Small intestine (tissue), 7 donors: ENCODE data around the gene AGRN. TPM values are rescaled to one million over a fixed set of nuclear protein-coding genes. Genes with fewer than 3 reads are reported as not detected.
"Not testable (repeated sequence)": the region's sequence is repeated elsewhere in the genome, so short reads cannot be mapped to it uniquely, and the experiment has no call there.

Experiments used
- DNase-seq, 2 donors: peaks; one replicate each; pipeline versions ENCODE4 v3.0.0 to v3.0.0-alpha.2; 2013
- FAIRE-seq: peaks from 2 replicates; lab custom pipeline; 2012; peaks lifted over from hg19 to GRCh38; lab: Jason Lieb, UNC
- H3K27ac ChIP-seq, 3 donors: one replicate each; pipeline ENCODE4 v1.5.1; 2013; ENCODE audit warnings: low read length in 2 of 3, mild to moderate bottlenecking in 2 of 3, control low read depth in 1 of 3, inconsistent platforms in 1 of 3, low read depth in 1 of 3, moderate library complexity in 1 of 3
- H3K27me3 ChIP-seq, 3 donors: one replicate each; pipeline ENCODE4 v1.6.1; 2013; ENCODE audit warnings: low read length in 3 of 3, inconsistent platforms in 1 of 3; ENCODE audit not compliant: control insufficient read depth in 3 of 3, insufficient read depth in 3 of 3
- H3K36me3 ChIP-seq, 3 donors: one replicate each; pipeline ENCODE4 v1.6.1; 2013; ENCODE audit warnings: low read length in 3 of 3, inconsistent platforms in 1 of 3, low read depth in 1 of 3, mild to moderate bottlenecking in 1 of 3, moderate library complexity in 1 of 3; ENCODE audit not compliant: control insufficient read depth in 3 of 3, insufficient read depth in 2 of 3
- H3K4me1 ChIP-seq, 3 donors: one replicate each; pipeline ENCODE4 v1.6.1; 2013; ENCODE audit warnings: low read length in 2 of 3, inconsistent platforms in 1 of 3, low read depth in 1 of 3, mild to moderate bottlenecking in 1 of 3, moderate library complexity in 1 of 3; ENCODE audit not compliant: control insufficient read depth in 3 of 3, insufficient read depth in 2 of 3
- H3K4me3 ChIP-seq, 3 donors: one replicate each; pipeline ENCODE4 v1.5.1; 2013; ENCODE audit warnings: low read length in 3 of 3, control low read depth in 1 of 3, inconsistent platforms in 1 of 3, low read depth in 1 of 3, mild to moderate bottlenecking in 1 of 3, moderate library complexity in 1 of 3
- H3K9me3 ChIP-seq, 2 donors: one replicate each; pipeline ENCODE4 v1.6.1; 2013; ENCODE audit warnings: low read depth in 1 of 2, low read length in 1 of 2; ENCODE audit not compliant: control insufficient read depth in 2 of 2, insufficient read depth in 1 of 2
- WGBS, 3 donors: extraction: QIAGEN DNeasy Blood & Tissue Kit; methylation state at CpG; one replicate each; pipeline ENCODE4 v1.1.7; 2013; 5-methylcytosine and 5-hydroxymethylcytosine counted together
- polyA plus RNA-seq, 4 donors: library from polyadenylated mRNA; stranded (reverse) in 3 of 4; unstranded in 1 of 4; fragments of 200-250 nt in 3 of 4; fragments of 120-200 nt in 1 of 4; gene quantifications; one replicate each; pipeline versions ENCODE4 v1.2.1 to v1.2.3, GENCODE V29; 2013
- donor health status: healthy with polysubstance abuse.
- donor health status: control.
- donor health status: control.
- donor health status: Bipolar disorder and iron deficiency.
- donor health status: healthy.

Gene AGRN
- polyA plus RNA-seq, 4 donors = 13.2 to 104 (median 19.9) TPM

GRCh38 chr1:1098681-1099421 lies 78.9 kb downstream of the AGRN start:
- 88 to 97% (median 92%) methylated on average over 18 of the region's 18 CpGs for WGBS, 3 donors
- Histone ChIP-seq H3K36me3 (peaks cover 0 to 4% (median 0%) of the 10 kb centered on the region in 3 donors), H3K27me3 (no peaks in the 10 kb centered on the region), H3K4me1 (no peaks in the 10 kb centered on the region), H3K4me3 (no peak overlapping the region), H3K9me3 (peaks cover 0 to 9% of the 10 kb centered on the region in 2 donors), H3K27ac (no peak overlapping the region)
- FAIRE-seq = no peak
- DNase-seq = no peak

GRCh38 chr1:1099506-1100183 lies 79.7 kb downstream of the AGRN start:
- FAIRE-seq (no peak), DNase-seq (no peak)
- Histone ChIP-seq H3K9me3 (peaks cover 0 to 9% of the 10 kb centered on the region in 2 donors), H3K27me3 (no peaks in the 10 kb centered on the region), H3K4me1 (no peaks in the 10 kb centered on the region), H3K27ac (no peak overlapping the region), H3K4me3 (no peak overlapping the region), H3K36me3 (peaks cover 0 to 4% (median 0%) of the 10 kb centered on the region in 3 donors)
- 77 to 92% (median 87%) methylated on average over 4 of the region's 4 CpGs for WGBS, 3 donors

GRCh38 chr1:1100296-1100695 lies 80.4 kb downstream of the AGRN start:
- DNase-seq = no peak
- peaks cover 0 to 9% of the 10 kb centered on the region in 2 donors for H3K9me3 ChIP-seq
- 97 to 98% (median 97%) methylated on average over 11 of the region's 11 CpGs for WGBS, 3 donors
- no peak overlapping the region for H3K27ac ChIP-seq
- H3K4me1 ChIP-seq = no peaks in the 10 kb centered on the region
- FAIRE-seq = no peak
- peaks cover 0 to 5% (median 0%) of the 10 kb centered on the region in 3 donors for H3K36me3 ChIP-seq
- H3K4me3 ChIP-seq = no peak overlapping the region
- H3K27me3 ChIP-seq = no peaks in the 10 kb centered on the region

GRCh38 chr1:1101503-1101902 lies 81.6 kb downstream of the AGRN start:
- no peaks in the 10 kb centered on the region for H3K27me3 ChIP-seq
- H3K4me3 ChIP-seq = no peak overlapping the region
- H3K4me1 ChIP-seq = no peaks in the 10 kb centered on the region
- FAIRE-seq = no peak
- no peak for DNase-seq
- peaks cover 0 to 5% (median 0%) of the 10 kb centered on the region in 3 donors for H3K36me3 ChIP-seq
- H3K9me3 ChIP-seq = peaks cover 0 to 11% of the 10 kb centered on the region in 2 donors
- WGBS, 3 donors = 77 to 93% (median 82%) methylated on average over 7 of the region's 7 CpGs
- H3K27ac ChIP-seq = no peak overlapping the region

- H3K4me3 ChIP-seq, DNase-seq, H3K27ac ChIP-seq, H3K36me3 ChIP-seq, H3K27me3 ChIP-seq, H3K4me1 ChIP-seq, FAIRE-seq: not testable (repeated sequence)
- 70 to 81% (median 78%) methylated on average over 6 of the region's 6 CpGs for WGBS, 3 donors
- H3K9me3 ChIP-seq = peaks cover 0 to 14% of the 10 kb centered on the region in 2 donors
These were observed 84.2 kb downstream of the AGRN start for GRCh38 chr1:1104152-1104551.

Other genes starting within 250 kb of the AGRN start
- gene SAMD11, start 96.2 kb upstream of the AGRN start, polyA plus RNA-seq = 10 to 100 TPM in 1 of 4 donors, 1 to 10 TPM in 2, under 1 TPM in 1; 0.89 to 13.6 (median 6.8) TPM
- 10 to 100 TPM; 34.0 to 69.3 (median 45.4) TPM for gene NOC2L, start 60.9 kb upstream of the AGRN start, polyA plus RNA-seq
- gene KLHL17, start 59.5 kb upstream of the AGRN start, polyA plus RNA-seq = 10 to 100 TPM in 1 of 4 donors, 1 to 10 TPM in 3; 3.9 to 11.9 (median 6.8) TPM
- under 1 TPM; 0.64 to 0.89 (median 0.76) TPM for gene PLEKHN1, start 53.6 kb upstream of the AGRN start, polyA plus RNA-seq
- 1 to 10 TPM in 1 of 4 donors, under 1 TPM in 2, not detected in 1; 0.22 to 1.6 (median 0.30) TPM for gene PERM1, start 38.0 kb upstream of the AGRN start, polyA plus RNA-seq
- gene HES4, start 20.0 kb upstream of the AGRN start, polyA plus RNA-seq = 1 to 10 TPM in 3 of 4 donors, under 1 TPM in 1; 0.89 to 8.2 (median 5.3) TPM
- 100 to 1,000 TPM in 2 of 4 donors, 10 to 100 TPM in 2; 21.1 to 282 (median 182) TPM for gene ISG15, start 6.6 kb upstream of the AGRN start, polyA plus RNA-seq
- under 1 TPM in 3 of 4 donors, not detected in 1; 0.15 to 0.45 (median 0.18) TPM for gene RNF223, start 54.2 kb downstream of the AGRN start, polyA plus RNA-seq
- 10 to 100 TPM in 3 of 4 donors, 1 to 10 TPM in 1; 9.2 to 19.0 (median 12.6) TPM for gene C1orf159, start 96.0 kb downstream of the AGRN start, polyA plus RNA-seq
- under 1 TPM in 2 of 4 donors, not detected in 2; 0.21 to 0.36 TPM for gene TTLL10, start 153.8 kb downstream of the AGRN start, polyA plus RNA-seq
- 1 to 10 TPM in 2 of 4 donors, under 1 TPM in 1, not detected in 1; 0.47 to 5.9 (median 1.8) TPM for gene TNFRSF18, start 186.5 kb downstream of the AGRN start, polyA plus RNA-seq
- gene TNFRSF4, start 194.0 kb downstream of the AGRN start, polyA plus RNA-seq = 1 to 10 TPM in 3 of 4 donors, not detected in 1; 1.2 to 3.5 (median 3.1) TPM
- gene SDF4, start 211.9 kb downstream of the AGRN start, polyA plus RNA-seq = 100 to 1,000 TPM in 3 of 4 donors, 10 to 100 TPM in 1; 91.2 to 190 (median 151) TPM
- 10 to 100 TPM in 2 of 4 donors, 1 to 10 TPM in 2; 2.7 to 13.7 (median 6.8) TPM for gene B3GALT6, start 212.1 kb downstream of the AGRN start, polyA plus RNA-seq
- gene C1QTNF12, start 226.6 kb downstream of the AGRN start, polyA plus RNA-seq = 100 to 1,000 TPM in 2 of 4 donors, 10 to 100 TPM in 2; 10.6 to 203 (median 98.5) TPM